Osteoblast (primary cell): ENCODE data around the gene CEPT1. TPM values are rescaled to one million over a fixed set of nuclear protein-coding genes. Genes with fewer than 3 reads are reported as not detected.

Source experiments
- DNase-seq: peaks from one replicate; pipeline ENCODE4 v3.0.0; 2011; ENCODE audit warnings: low spot score, mixed read lengths; ENCODE audit not compliant: insufficient read length; ENCODE audit errors: missing footprints
- H2AFZ ChIP-seq: 2 replicates; pipeline ENCODE4 v1.6.0; 2011; ENCODE audit warnings: mild to moderate bottlenecking, low read length
- H3K27ac ChIP-seq: 2 replicates; pipeline ENCODE4 v1.5.1; 2011; ENCODE audit warnings: mild to moderate bottlenecking, low read depth, low read length, moderate library complexity
- H3K27me3 ChIP-seq: 2 replicates; pipeline ENCODE4 v1.6.0; 2012; ENCODE audit warnings: mild to moderate bottlenecking, control low read depth, inconsistent platforms, low read length, moderate library complexity; ENCODE audit not compliant: insufficient read depth
- H3K36me3 ChIP-seq: 2 replicates; pipeline ENCODE4 v1.5.1; 2011; ENCODE audit warnings: mild to moderate bottlenecking, low read length, control low read depth, moderate library complexity; ENCODE audit not compliant: insufficient read depth
- H3K4me1 ChIP-seq: 2 replicates; pipeline ENCODE4 v1.5.1; 2011; ENCODE audit warnings: mild to moderate bottlenecking, low read length, control low read depth, moderate library complexity; ENCODE audit not compliant: insufficient read depth
- H3K4me2 ChIP-seq: 2 replicates; pipeline ENCODE4 v1.6.0; 2011; ENCODE audit warnings: mild to moderate bottlenecking, low read length; ENCODE audit not compliant: insufficient read depth
- H3K4me3 ChIP-seq: fragments of 200-600 bp; sonication (generic); 3 replicates; pipeline ENCODE4 v1.5.1; 2012; ENCODE audit warnings: mild to moderate bottlenecking, low read length, inconsistent platforms; ENCODE audit not compliant: insufficient read depth
- H3K79me2 ChIP-seq: 2 replicates; pipeline ENCODE4 v1.6.0; 2012; ENCODE audit warnings: mild to moderate bottlenecking, low read length, control low read depth, inconsistent platforms; ENCODE audit not compliant: insufficient read depth
- H3K9me3 ChIP-seq: 2 replicates; pipeline ENCODE4 v1.5.1; 2011; ENCODE audit warnings: low read depth, low read length, control low read depth
- H4K20me1 ChIP-seq: 2 replicates; pipeline ENCODE4 v1.6.0; 2012; ENCODE audit warnings: mild to moderate bottlenecking, low read length, control low read depth; ENCODE audit not compliant: insufficient read depth
- CTCF ChIP-seq: IDR thresholded peaks from 2 replicates; pipeline ENCODE4 v1.5.1; 2011; ENCODE audit warnings: mild to moderate bottlenecking, low read depth, low read length, moderate library complexity; ENCODE audit errors: extremely low read depth
- total RNA-seq: library from RNA; depleted of rRNA; stranded (reverse); fragments of >200 nt; gene quantifications from 2 replicates; pipeline ENCODE4 v1.2.3, GENCODE V29; 2012

Gene CEPT1
- total RNA-seq, 1 donor, result 37.3 TPM

DNA sequence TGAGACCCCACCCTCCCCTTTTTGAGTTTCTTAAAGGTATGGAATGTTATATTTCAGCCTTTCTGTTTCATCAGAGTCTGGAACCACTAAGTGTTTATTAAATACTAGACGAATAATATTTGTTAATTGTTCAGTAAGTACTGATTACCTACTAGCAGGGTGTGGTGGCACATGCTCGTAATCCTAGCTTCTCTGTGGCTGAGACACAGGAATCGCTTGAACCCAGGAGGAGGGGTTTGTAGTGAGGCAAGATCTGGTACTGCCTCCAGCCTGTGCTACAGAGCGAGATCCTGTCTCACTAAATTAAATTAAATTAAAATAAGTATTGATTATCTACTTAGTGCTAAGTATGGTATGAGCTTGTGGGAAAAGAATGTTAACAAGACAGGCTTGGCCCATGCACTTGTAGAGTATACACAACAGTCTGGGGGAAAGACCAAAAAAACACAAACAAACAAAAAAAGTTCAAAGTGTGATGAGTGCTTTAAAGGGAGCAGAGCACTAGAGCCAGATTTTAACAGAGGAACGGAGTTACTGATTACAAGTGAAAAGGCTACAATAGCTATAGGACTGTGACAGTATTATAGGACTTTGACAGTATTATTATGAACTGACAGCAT is 2.4 kb downstream of the CEPT1 start:
- no peaks in the 10 kb centered on the region for H3K27me3 ChIP-seq

DNA sequence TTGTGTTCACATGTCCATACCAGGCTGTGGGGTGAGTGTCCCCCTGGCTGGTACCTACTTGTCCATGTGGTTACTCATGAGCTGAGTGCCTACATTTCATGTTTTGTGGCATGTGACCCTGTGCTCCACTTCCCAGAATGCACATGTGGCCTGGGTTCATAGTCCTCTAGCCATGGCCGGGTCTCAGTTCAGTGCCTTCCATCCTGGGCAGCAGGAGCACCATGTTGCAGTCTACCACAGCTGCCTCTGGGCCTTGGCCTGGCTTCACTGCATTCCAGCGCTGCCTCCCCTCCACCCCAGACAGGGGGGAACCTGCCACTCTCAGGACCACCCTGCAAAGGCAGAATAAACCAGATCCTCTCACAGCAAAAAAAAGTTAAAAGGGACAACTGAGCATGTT is 5.5 kb downstream of the CEPT1 start:
- Histone ChIP-seq H3K36me3 (peaks cover 25% of the 10 kb centered on the region), H3K79me2 (peaks cover 95% of the 10 kb centered on the region), H2AFZ (no peak overlapping the region), H3K4me2 (no peak overlapping the region), H3K4me3 (no peak overlapping the region), H3K27me3 (no peaks in the 10 kb centered on the region), H3K4me1 (peaks cover 13% of the 10 kb centered on the region), H3K9me3 (no peaks in the 10 kb centered on the region), H4K20me1 (peaks cover 21% of the 10 kb centered on the region), H3K27ac (no peak overlapping the region)
- no peak for TF ChIP-seq CTCF
- DNase-seq, result no peak

More for the DNA sequence above, 2.4 kb downstream of the CEPT1 start:
- H3K4me3 ChIP-seq, result no peak overlapping the region
- H3K4me2 ChIP-seq, result no peak overlapping the region
- H2AFZ ChIP-seq, result no peak overlapping the region
- peaks cover 94% of the 10 kb centered on the region for H3K79me2 ChIP-seq
- no peak overlapping the region for H3K27ac ChIP-seq
- TF ChIP-seq CTCF, result no peak
- H3K36me3 ChIP-seq, result peaks cover 2% of the 10 kb centered on the region
- DNase-seq, result peak; percentile 65
- H3K9me3 ChIP-seq, result no peaks in the 10 kb centered on the region
- H3K4me1 ChIP-seq, result peaks cover 20% of the 10 kb centered on the region
- peaks cover 12% of the 10 kb centered on the region for H4K20me1 ChIP-seq

DNA sequence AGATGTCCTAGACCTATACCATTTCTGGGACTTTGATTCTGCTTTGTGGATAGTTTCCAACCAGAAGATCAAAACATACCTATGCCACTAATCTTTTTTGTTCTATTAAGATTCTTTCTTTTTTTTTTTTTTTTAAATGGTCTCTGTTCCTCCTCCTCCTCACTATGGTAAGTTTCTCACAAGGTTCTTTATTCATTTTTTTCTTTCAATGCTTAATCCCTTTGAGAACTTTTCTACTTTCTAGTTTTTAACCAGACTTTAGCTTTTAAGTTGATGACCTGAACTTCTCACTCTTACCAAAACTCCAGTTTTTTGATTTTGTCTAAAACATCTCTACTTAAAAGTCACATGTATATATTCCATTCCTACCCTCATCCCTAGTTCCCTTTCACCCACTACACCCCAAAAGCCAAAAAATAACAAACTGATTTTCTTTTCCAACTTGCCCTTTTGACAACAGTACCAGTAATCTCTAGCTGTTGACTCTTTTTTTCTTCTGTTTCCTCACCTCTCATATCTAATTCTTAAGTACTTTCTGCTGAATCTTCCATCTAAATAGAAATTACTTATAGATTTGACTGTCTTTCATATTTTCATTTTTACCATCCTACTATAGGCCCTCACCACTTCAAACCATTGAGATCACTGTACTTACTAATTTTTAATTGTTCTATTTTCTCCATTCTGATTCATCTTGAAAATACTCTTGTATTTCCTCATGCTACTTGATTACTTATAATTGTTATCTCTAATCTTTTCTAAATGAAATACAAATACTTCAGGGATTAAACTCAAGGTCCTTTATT is 6.1 kb downstream of the CEPT1 start:
- Histone ChIP-seq H3K36me3 (peaks cover 31% of the 10 kb centered on the region), H3K4me2 (no peak overlapping the region), H3K4me1 (peaks cover 8% of the 10 kb centered on the region), H3K9me3 (no peaks in the 10 kb centered on the region), H3K79me2 (peaks cover 94% of the 10 kb centered on the region), H3K4me3 (no peak overlapping the region), H2AFZ (no peak overlapping the region), H3K27ac (no peak overlapping the region), H4K20me1 (peaks cover 17% of the 10 kb centered on the region), H3K27me3 (no peaks in the 10 kb centered on the region)
- no peak for TF ChIP-seq CTCF
- DNase-seq, result no peak

DNA sequence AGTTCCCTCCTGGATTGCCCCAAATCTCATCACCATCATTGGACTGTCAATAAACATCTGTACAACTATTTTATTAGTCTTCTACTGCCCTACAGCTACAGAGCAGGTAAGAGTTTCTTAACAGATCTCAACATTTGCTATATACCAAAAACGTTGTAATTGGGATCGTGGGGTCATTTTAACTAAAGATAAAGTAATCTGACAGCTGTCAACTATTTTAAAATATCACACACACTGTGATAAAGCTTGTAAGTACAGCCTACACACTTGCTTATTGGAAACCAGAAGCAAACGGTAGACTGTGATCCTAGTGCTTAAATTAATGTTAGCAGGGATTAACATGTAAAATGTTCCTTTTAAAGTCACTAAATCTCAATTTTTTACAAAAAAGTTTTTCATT is 7.9 kb downstream of the CEPT1 start:
- DNase-seq, result no peak
- H3K4me2 ChIP-seq, result no peak overlapping the region
- no peak overlapping the region for H3K4me3 ChIP-seq
- no peaks in the 10 kb centered on the region for H3K27me3 ChIP-seq
- peak overlapping the region; percentile 9 for H3K27ac ChIP-seq
- no peaks in the 10 kb centered on the region for H3K4me1 ChIP-seq
- H3K79me2 ChIP-seq, result peaks cover 94% of the 10 kb centered on the region
- H3K36me3 ChIP-seq, result peaks cover 37% of the 10 kb centered on the region
- H3K9me3 ChIP-seq, result no peaks in the 10 kb centered on the region
- TF ChIP-seq CTCF, result no peak
- peaks cover 17% of the 10 kb centered on the region for H4K20me1 ChIP-seq
- H2AFZ ChIP-seq, result no peak overlapping the region
